ENCODE results near the gene RGMA. TPM values are rescaled to one million over a fixed set of nuclear protein-coding genes. Genes with fewer than 3 reads are reported as not detected.

Gene RGMA
- total RNA-seq, 1 experiment from 2014 or later = 1.3 TPM

- no peak for TF ChIP-seq EZH2phosphoT487 (IDR thresholded peaks at IDR 0.05; ENCODE audit: borderline replicate concordance, low read length)
- no peak for TF ChIP-seq CTCF (conservative IDR thresholded peaks at IDR 0.05; ENCODE audit: low read depth, low read length)
- TF ChIP-seq EZH2 (IDR thresholded peaks at IDR 0.05; ENCODE audit: low read length, unreplicated experiment) = no peak
- H3K4me1 ChIP-seq (ENCODE audit: insufficient read depth, low read length) = no peaks in the 10 kb centered on the region
- no peaks in the 10 kb centered on the region for H4K20me1 ChIP-seq (ENCODE audit: low read length)
- no peaks in the 10 kb centered on the region for H3K79me2 ChIP-seq (ENCODE audit: low read length)
- DNase-seq = no peak
- BruUV-seq (replicated peaks) = no TSS peak
- no peak overlapping the region for H3K27ac ChIP-seq (ENCODE audit: low read length)
- POLR2A ChIA-PET (ENCODE audit: unreplicated experiment) = no interaction called here
- H2AFZ ChIP-seq (ENCODE audit: low read length) = no peak overlapping the region
- intact Hi-C loops (cut with micrococcal nuclease) = no loop called here
- no peaks in the 10 kb centered on the region for H3K9me3 ChIP-seq (ENCODE audit: low read length)
- H3K9me2 ChIP-seq (replicated peaks; ENCODE audit: low read length) = no peaks in the 10 kb centered on the region
- ATAC-seq = no peak
- peaks cover 26% of the 10 kb centered on the region for H3K27me3 ChIP-seq (ENCODE audit: low read length)
- H3F3A ChIP-seq (ENCODE audit: low read length, unreplicated experiment) = no peaks in the 10 kb centered on the region
- H3K36me3 ChIP-seq (ENCODE audit: low read depth, low read length) = no peaks in the 10 kb centered on the region
- CTCF ChIA-PET = no interaction called here
- no peak overlapping the region for H3K4me2 ChIP-seq (ENCODE audit: low read length)
- H3K9ac ChIP-seq (ENCODE audit: low read length) = no peak overlapping the region
- no peak overlapping the region for H3K4me3 ChIP-seq (ENCODE audit: low read length)
Observed at GRCh38 chr15:93093765-93094164, 4.8 kb upstream of the RGMA start.

- ATAC-seq (no peak), DNase-seq (no peak)
- Histone ChIP-seq H3K36me3 (ENCODE audit: low read depth, low read length) (no peaks in the 10 kb centered on the region), H3K9ac (ENCODE audit: low read length) (no peak overlapping the region), H3K4me1 (ENCODE audit: insufficient read depth, low read length) (no peaks in the 10 kb centered on the region), H2AFZ (ENCODE audit: low read length) (no peak overlapping the region), H4K20me1 (ENCODE audit: low read length) (no peaks in the 10 kb centered on the region), H3K4me3 (ENCODE audit: low read length) (no peak overlapping the region), H3K9me2 (replicated peaks; ENCODE audit: low read length) (no peaks in the 10 kb centered on the region), H3K9me3 (ENCODE audit: low read length) (no peaks in the 10 kb centered on the region), H3K79me2 (ENCODE audit: low read length) (no peaks in the 10 kb centered on the region), H3F3A (ENCODE audit: low read length, unreplicated experiment) (no peaks in the 10 kb centered on the region), H3K27me3 (ENCODE audit: low read length) (peaks cover 48% of the 10 kb centered on the region), H3K4me2 (ENCODE audit: low read length) (no peak overlapping the region), H3K27ac (ENCODE audit: low read length) (no peak overlapping the region)
- ChIA-PET POLR2A (ENCODE audit: unreplicated experiment) (no interaction called here), CTCF (no interaction called here)
- TF ChIP-seq CTCF (conservative IDR thresholded peaks at IDR 0.05; ENCODE audit: low read depth, low read length) (no peak), EZH2phosphoT487 (IDR thresholded peaks at IDR 0.05; ENCODE audit: borderline replicate concordance, low read length) (no peak), EZH2 (IDR thresholded peaks at IDR 0.05; ENCODE audit: low read length, unreplicated experiment) (no peak)
- intact Hi-C loops (cut with micrococcal nuclease) = no loop called here
- no TSS peak for BruUV-seq (replicated peaks)
Observed at GRCh38 chr15:93091465-93091864, 2.5 kb upstream of the RGMA start.

GRCh38 chr15:93089727-93090305 lies 805 bp upstream of the RGMA start:
- Histone ChIP-seq H3K9me2 (replicated peaks; ENCODE audit: low read length) (no peaks in the 10 kb centered on the region), H3K4me3 (ENCODE audit: low read length) (no peak overlapping the region), H3K36me3 (ENCODE audit: low read depth, low read length) (no peaks in the 10 kb centered on the region), H3K4me1 (ENCODE audit: insufficient read depth, low read length) (no peaks in the 10 kb centered on the region), H3K27ac (ENCODE audit: low read length) (no peak overlapping the region), H4K20me1 (ENCODE audit: low read length) (no peaks in the 10 kb centered on the region), H2AFZ (ENCODE audit: low read length) (no peak overlapping the region), H3K4me2 (ENCODE audit: low read length) (no peak overlapping the region), H3K9ac (ENCODE audit: low read length) (no peak overlapping the region), H3K9me3 (ENCODE audit: low read length) (no peaks in the 10 kb centered on the region), H3K79me2 (ENCODE audit: low read length) (no peaks in the 10 kb centered on the region), H3F3A (ENCODE audit: low read length, unreplicated experiment) (no peaks in the 10 kb centered on the region), H3K27me3 (ENCODE audit: low read length) (peaks cover 65% of the 10 kb centered on the region)
- no peak for TF ChIP-seq EZH2phosphoT487 (IDR thresholded peaks at IDR 0.05; ENCODE audit: borderline replicate concordance, low read length)
- TF ChIP-seq EZH2 (IDR thresholded peaks at IDR 0.05; ENCODE audit: low read length, unreplicated experiment) = no peak
- TF ChIP-seq CTCF (conservative IDR thresholded peaks at IDR 0.05; ENCODE audit: low read depth, low read length) = no peak
- intact Hi-C loops (cut with micrococcal nuclease) = no loop called here
- ATAC-seq (no peak), DNase-seq (no peak)
- ChIA-PET CTCF (no interaction called here), POLR2A (ENCODE audit: unreplicated experiment) (no interaction called here)
- no TSS peak for BruUV-seq (replicated peaks)

Data from PC-3 (cell line).